Stimulated activated CD8-positive, alpha-beta memory T cell treated with anti-CD3 and anti-CD28 coated beads, Interleukin-7, amount 100 ng/mL, for 4 hours (primary cell): ENCODE data around the gene LMNA.
"Not testable (repeated sequence)": the region's sequence is repeated elsewhere in the genome, so short reads cannot be mapped to it uniquely, and the experiment has no call there.

Experiments
- DNase-seq, 2 donors: peaks; one replicate each; pipeline ENCODE4 v3.0.0-alpha.2; 2020; ENCODE audit warnings: low read depth in 2 of 2

LMNA gene

GRCh38 chr1:156104861-156105832 is 9.4 kb upstream of the LMNA start:
- DNase-seq, result no peak

GRCh38 chr1:156106624-156107488 is 7.7 kb upstream of the LMNA start:
- no peak for DNase-seq

- no peak for DNase-seq
Measured at GRCh38 chr1:156108057-156108456, 6.5 kb upstream of the LMNA start.

- DNase-seq, result no peak
Measured at GRCh38 chr1:156108664-156109241, 5.8 kb upstream of the LMNA start.

GRCh38 chr1:156110252-156110651 is 4.3 kb upstream of the LMNA start:
- no peak for DNase-seq

- no peak for DNase-seq
Measured at GRCh38 chr1:156111355-156111962, 3.1 kb upstream of the LMNA start.

- no peak for DNase-seq
Measured at GRCh38 chr1:156112276-156113137, 2.0 kb upstream of the LMNA start.

- no peak for DNase-seq
Measured at GRCh38 chr1:156113282-156113950, 1.1 kb upstream of the LMNA start.

- DNase-seq, result no peak
Measured at GRCh38 chr1:156114919-156115513, 505 bp downstream of the LMNA start.

GRCh38 chr1:156115514-156116374 is 1.2 kb downstream of the LMNA start:
- DNase-seq, result no peak

- not testable (repeated sequence) for DNase-seq
Measured at GRCh38 chr1:156116731-156117130, 2.2 kb downstream of the LMNA start.

GRCh38 chr1:156117414-156118176 is 3.1 kb downstream of the LMNA start:
- DNase-seq, result no peak

GRCh38 chr1:156118177-156118868 is 3.8 kb downstream of the LMNA start:
- no peak for DNase-seq

- no peak for DNase-seq
Measured at GRCh38 chr1:156119503-156120209, 5.1 kb downstream of the LMNA start.

GRCh38 chr1:156120318-156120717 is 5.8 kb downstream of the LMNA start:
- no peak for DNase-seq

- not testable (repeated sequence) for DNase-seq
Measured at GRCh38 chr1:156121005-156121404, 6.5 kb downstream of the LMNA start.

GRCh38 chr1:156121457-156121856 is 6.9 kb downstream of the LMNA start:
- DNase-seq, result no peak
